ENCODE data around the gene TRAP1. TPM values are rescaled to one million over a fixed set of nuclear protein-coding genes. Genes with fewer than 3 reads are reported as not detected.

TRAP1 gene
- total RNA-seq, 1 experiment from 2014 or later, result 274 TPM

- POLR2A ChIA-PET, result interaction anchor here (0.7 to 2.0 kb wide), 4 partner anchors 26 to 558 kb away, joined by 3 to 9 read pairs (median 6); partner anchors contain the start of gene TRAP1
- intact Hi-C loops (cut with micrococcal nuclease), result loop anchor here (1.0 kb wide), 1 partner anchor 188 kb away; no protein-coding TSS in a partner anchor
- Mint-ChIP-seq H3K4me1 (ENCODE audit: insufficient read depth, unreplicated experiment) (peaks cover 8% of the 10 kb centered on the region), H3K27me3 (ENCODE audit: insufficient read depth, unreplicated experiment) (no peaks in the 10 kb centered on the region), H3K27ac (ENCODE audit: low read depth, unreplicated experiment) (peak overlapping the region; percentile 66), H3K36me3 (ENCODE audit: insufficient read depth, unreplicated experiment) (peaks cover 69% of the 10 kb centered on the region), H3K9me3 (ENCODE audit: unreplicated experiment) (no peaks in the 10 kb centered on the region), H3K4me3 (ENCODE audit: unreplicated experiment) (peak overlapping the region; percentile 43)
- no peak for DNase-seq (ENCODE audit: unreplicated experiment)
- no TSS peak for BruUV-seq (replicated peaks)
- TF ChIP-seq, protein P1, sequence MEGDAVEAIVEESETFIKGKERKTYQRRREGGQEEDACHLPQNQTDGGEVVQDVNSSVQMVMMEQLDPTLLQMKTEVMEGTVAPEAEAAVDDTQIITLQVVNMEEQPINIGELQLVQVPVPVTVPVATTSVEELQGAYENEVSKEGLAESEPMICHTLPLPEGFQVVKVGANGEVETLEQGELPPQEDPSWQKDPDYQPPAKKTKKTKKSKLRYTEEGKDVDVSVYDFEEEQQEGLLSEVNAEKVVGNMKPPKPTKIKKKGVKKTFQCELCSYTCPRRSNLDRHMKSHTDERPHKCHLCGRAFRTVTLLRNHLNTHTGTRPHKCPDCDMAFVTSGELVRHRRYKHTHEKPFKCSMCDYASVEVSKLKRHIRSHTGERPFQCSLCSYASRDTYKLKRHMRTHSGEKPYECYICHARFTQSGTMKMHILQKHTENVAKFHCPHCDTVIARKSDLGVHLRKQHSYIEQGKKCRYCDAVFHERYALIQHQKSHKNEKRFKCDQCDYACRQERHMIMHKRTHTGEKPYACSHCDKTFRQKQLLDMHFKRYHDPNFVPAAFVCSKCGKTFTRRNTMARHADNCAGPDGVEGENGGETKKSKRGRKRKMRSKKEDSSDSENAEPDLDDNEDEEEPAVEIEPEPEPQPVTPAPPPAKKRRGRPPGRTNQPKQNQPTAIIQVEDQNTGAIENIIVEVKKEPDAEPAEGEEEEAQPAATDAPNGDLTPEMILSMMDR (IDR thresholded peaks at IDR 0.05; ENCODE audit: unreplicated experiment), result no peak
- CTCF ChIA-PET, result interaction anchor here (0.5 to 2.7 kb wide), 20 partner anchors 9 to 748 kb away, joined by 3 to 18 read pairs (median 4); no protein-coding TSS in a partner anchor
Measured at GRCh38 chr16:3690980-3691720, 26.2 kb downstream of the TRAP1 start.

- ChIA-PET POLR2A (interaction anchor here (1.0 to 2.0 kb wide), 2 partner anchors 188 to 558 kb away, joined by 3 to 9 read pairs; no protein-coding TSS in a partner anchor), CTCF (interaction anchor here (0.6 to 2.7 kb wide), 26 partner anchors 9 to 747 kb away, joined by 3 to 18 read pairs (median 3); partner anchors contain the start of gene DNASE1)
- TF ChIP-seq, protein P1 (IDR thresholded peaks at IDR 0.05; ENCODE audit: unreplicated experiment), result peak; percentile 87
- BruUV-seq (replicated peaks), result no TSS peak
- no peaks in the 10 kb centered on the region for H3K9me3 Mint-ChIP-seq (ENCODE audit: unreplicated experiment)
- H3K4me1 Mint-ChIP-seq (ENCODE audit: insufficient read depth, unreplicated experiment), result peaks cover 8% of the 10 kb centered on the region
- intact Hi-C loops (cut with micrococcal nuclease), result loop anchor here (1.0 kb wide), 1 partner anchor 189 kb away; no protein-coding TSS in a partner anchor
- DNase-seq (ENCODE audit: unreplicated experiment), result peak; percentile 83
- peak overlapping the region; percentile 66 for H3K27ac Mint-ChIP-seq (ENCODE audit: low read depth, unreplicated experiment)
- H3K4me3 Mint-ChIP-seq (ENCODE audit: unreplicated experiment), result peak overlapping the region; percentile 43
- H3K27me3 Mint-ChIP-seq (ENCODE audit: insufficient read depth, unreplicated experiment), result no peaks in the 10 kb centered on the region
- peaks cover 70% of the 10 kb centered on the region for H3K36me3 Mint-ChIP-seq (ENCODE audit: insufficient read depth, unreplicated experiment)
Measured at GRCh38 chr16:3690470-3690928, 26.8 kb downstream of the TRAP1 start.

DNA sequence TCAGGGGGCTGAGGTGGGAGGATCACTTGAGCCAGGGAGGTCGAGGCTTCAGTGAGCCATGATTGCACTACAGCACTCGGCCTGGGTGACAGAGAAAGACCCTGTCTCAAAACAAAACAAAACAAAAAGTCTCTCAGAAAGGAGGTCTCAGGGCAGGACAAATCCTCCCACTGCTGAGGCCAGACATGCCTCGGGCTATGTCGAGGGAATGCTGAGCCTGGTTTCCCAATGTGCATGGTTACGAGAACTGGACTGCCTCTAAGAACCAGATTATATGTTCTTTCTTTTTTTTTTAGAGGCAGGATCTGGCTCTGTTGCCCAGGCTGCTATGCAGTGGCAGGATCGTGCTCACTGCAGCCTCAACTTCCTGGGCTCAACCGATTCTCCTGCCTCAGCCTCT, 27.6 kb downstream of the TRAP1 start:
- no TSS peak for BruUV-seq (replicated peaks)
- ChIA-PET POLR2A (interaction anchor here (0.8 to 2.0 kb wide), 3 partner anchors 28 to 559 kb away, joined by 3 to 9 read pairs (median 4); partner anchors contain the start of gene TRAP1), CTCF (interaction anchor here (0.6 to 2.7 kb wide), 17 partner anchors 9 to 190 kb away, joined by 3 to 18 read pairs (median 4); partner anchors contain the start of gene DNASE1)
- Mint-ChIP-seq H3K4me1 (ENCODE audit: insufficient read depth, unreplicated experiment) (peaks cover 8% of the 10 kb centered on the region), H3K4me3 (ENCODE audit: unreplicated experiment) (no peak overlapping the region), H3K9me3 (ENCODE audit: unreplicated experiment) (no peaks in the 10 kb centered on the region), H3K36me3 (ENCODE audit: insufficient read depth, unreplicated experiment) (peaks cover 72% of the 10 kb centered on the region), H3K27ac (ENCODE audit: low read depth, unreplicated experiment) (no peak overlapping the region), H3K27me3 (ENCODE audit: insufficient read depth, unreplicated experiment) (no peaks in the 10 kb centered on the region)
- no peak for DNase-seq (ENCODE audit: unreplicated experiment)
- intact Hi-C loops (cut with micrococcal nuclease), result loop anchor here (1.0 kb wide), 1 partner anchor 190 kb away; no protein-coding TSS in a partner anchor
- TF ChIP-seq, protein P1 (IDR thresholded peaks at IDR 0.05; ENCODE audit: unreplicated experiment), result no peak

DNA sequence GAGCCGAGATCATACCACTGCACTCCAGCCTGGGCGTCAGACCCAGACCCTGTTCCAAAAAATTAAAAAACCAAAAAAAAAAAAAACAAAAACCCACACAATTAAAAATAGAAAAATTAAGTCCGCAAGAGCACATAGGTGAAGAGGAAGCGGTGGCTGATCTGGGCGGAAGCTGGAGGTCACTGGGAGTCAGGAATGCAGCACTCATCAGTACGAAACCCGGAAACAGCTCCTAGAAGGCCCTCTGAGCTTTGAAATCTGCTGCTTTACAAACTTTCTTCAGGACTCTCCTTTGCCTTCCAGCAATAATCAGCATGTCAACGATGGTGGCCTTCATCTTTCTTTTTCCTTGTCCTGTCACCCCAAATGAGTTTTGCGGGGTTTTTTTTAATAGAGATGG, 29.5 kb downstream of the TRAP1 start:
- TF ChIP-seq, protein P1 (IDR thresholded peaks at IDR 0.05; ENCODE audit: unreplicated experiment), result no peak
- Mint-ChIP-seq H3K4me3 (ENCODE audit: unreplicated experiment) (no peak overlapping the region), H3K36me3 (ENCODE audit: insufficient read depth, unreplicated experiment) (peaks cover 81% of the 10 kb centered on the region), H3K4me1 (ENCODE audit: insufficient read depth, unreplicated experiment) (peaks cover 8% of the 10 kb centered on the region), H3K9me3 (ENCODE audit: unreplicated experiment) (no peaks in the 10 kb centered on the region), H3K27ac (ENCODE audit: low read depth, unreplicated experiment) (no peak overlapping the region), H3K27me3 (ENCODE audit: insufficient read depth, unreplicated experiment) (no peaks in the 10 kb centered on the region)
- POLR2A ChIA-PET, result no interaction called here
- DNase-seq (ENCODE audit: unreplicated experiment), result no peak
- intact Hi-C loops (cut with micrococcal nuclease), result no loop called here
- BruUV-seq (replicated peaks), result no TSS peak
- CTCF ChIA-PET, result interaction anchor here (1.4 kb wide), 1 partner anchor 193 kb away, joined by 4 read pairs; the partner anchor contains the start of gene CREBBP

Measured in MCF 10A (cell line).